Putamen (tissue), 1 donor: Measurements from ENCODE around the gene GMDS.

Source experiments
- DNase-seq: peaks from one replicate; pipeline ENCODE4 v3.0.0-alpha.2; 2016; ENCODE audit warnings: low spot score

Gene GMDS

GRCh38 chr6:2178125-2178524 lies 67.3 kb downstream of the GMDS start:
- DNase-seq = no peak

- DNase-seq = no peak
Measured at GRCh38 chr6:2175825-2176224, 69.6 kb downstream of the GMDS start.

GRCh38 chr6:2173203-2173961 lies 72.0 kb downstream of the GMDS start:
- DNase-seq = no peak

GRCh38 chr6:2171728-2172127 lies 73.7 kb downstream of the GMDS start:
- DNase-seq = no peak

- no peak for DNase-seq
Measured at GRCh38 chr6:2168480-2168879, 76.9 kb downstream of the GMDS start.

- DNase-seq = no peak
Measured at GRCh38 chr6:2166717-2167116, 78.7 kb downstream of the GMDS start.

- no peak for DNase-seq
Measured at GRCh38 chr6:2165286-2165685, 80.1 kb downstream of the GMDS start.

GRCh38 chr6:2164481-2164880 lies 80.9 kb downstream of the GMDS start:
- no peak for DNase-seq

GRCh38 chr6:2162079-2162445 lies 83.3 kb downstream of the GMDS start:
- DNase-seq = no peak

GRCh38 chr6:2158596-2159271 lies 86.7 kb downstream of the GMDS start:
- no peak for DNase-seq

GRCh38 chr6:2157441-2158127 lies 87.8 kb downstream of the GMDS start:
- no peak for DNase-seq

- DNase-seq = no peak
Measured at GRCh38 chr6:2155206-2155605, 90.2 kb downstream of the GMDS start.

- peak; percentile 13 for DNase-seq
Measured at GRCh38 chr6:2149361-2150006, 95.9 kb downstream of the GMDS start.

- no peak for DNase-seq
Measured at GRCh38 chr6:2148748-2149147, 96.7 kb downstream of the GMDS start.

- DNase-seq = no peak
Measured at GRCh38 chr6:2147766-2148448, 97.5 kb downstream of the GMDS start.

GRCh38 chr6:2147261-2147660 lies 98.1 kb downstream of the GMDS start:
- DNase-seq = no peak

GRCh38 chr6:2144210-2144609 lies 101.2 kb downstream of the GMDS start:
- DNase-seq = no peak

- no peak for DNase-seq
Measured at GRCh38 chr6:2141644-2142290, 103.6 kb downstream of the GMDS start.

GRCh38 chr6:2140438-2141128 lies 104.8 kb downstream of the GMDS start:
- DNase-seq = no peak

GRCh38 chr6:2135401-2135800 lies 110.0 kb downstream of the GMDS start:
- no peak for DNase-seq

- DNase-seq = no peak
Measured at GRCh38 chr6:2134554-2134953, 110.9 kb downstream of the GMDS start.
